GM12874 (cell line): ENCODE measurements around the gene DPM2.

Experiments
- CTCF ChIP-seq: IDR thresholded peaks from 2 replicates; pipeline ENCODE4 v1.5.1; 2011; ENCODE audit warnings: low read depth, mild to moderate bottlenecking, control low read depth, low read length, moderate library complexity; ENCODE audit not compliant: insufficient read depth

The DPM2 gene

GRCh38 chr9:127890053-127890452 lies 47.6 kb downstream of the DPM2 start:
- no peak for TF ChIP-seq CTCF

GRCh38 chr9:127887792-127888191 lies 49.9 kb downstream of the DPM2 start:
- TF ChIP-seq CTCF, result peak; percentile 31; the same call in 1 of the 2 replicates

GRCh38 chr9:127886401-127886972 lies 51.2 kb downstream of the DPM2 start:
- TF ChIP-seq CTCF, result no peak

- no peak for TF ChIP-seq CTCF
Observed at GRCh38 chr9:127885508-127886281, 52.0 kb downstream of the DPM2 start.
